GM12878 (cell line): ENCODE measurements around the gene CCL4. TPM values are rescaled to one million over a fixed set of nuclear protein-coding genes. Genes with fewer than 3 reads are reported as not detected.

Experiments used
- CEBPB ChIP-seq, 2 experiments: fragments of 150-350 bp in 1 of 2; IDR thresholded peaks; 2 replicates each; pipeline ENCODE4 v1.6.1; 2012 to 2014; ENCODE audit warnings: low read depth in 2 of 2, low read length in 2 of 2, borderline replicate concordance in 1 of 2, inconsistent platforms in 1 of 2
- CREM ChIP-seq: IDR thresholded peaks from 2 replicates; pipeline ENCODE4 v1.6.1; 2014; ENCODE audit warnings: antibody characterized with exemption, low read depth
- EP300 ChIP-seq, 2 experiments: fragments of 150-350 bp in 1 of 2; IDR thresholded peaks; 2 replicates each; pipeline ENCODE4 v1.6.1; 2011 to 2012; ENCODE audit warnings: low read depth in 2 of 2, low read length in 2 of 2, borderline replicate concordance in 1 of 2, improper control_type of control experiment in 1 of 2, inconsistent platforms in 1 of 2; ENCODE audit not compliant: control insufficient read depth in 1 of 2
- FOXK2 ChIP-seq: fragments of 450-650 bp; IDR thresholded peaks from 2 replicates; pipeline ENCODE4 v1.6.1; 2017; ENCODE audit warnings: mild to moderate bottlenecking, moderate library complexity
- GATAD2B ChIP-seq: fragments of 450-650 bp; conservative IDR thresholded peaks from 2 replicates; pipeline ENCODE4 v1.6.1; 2017; ENCODE audit warnings: low read depth, mild to moderate bottlenecking, moderate library complexity
- HDGF ChIP-seq: fragments of 450-650 bp; IDR thresholded peaks from 2 replicates; pipeline ENCODE4 v1.6.1; 2016; ENCODE audit warnings: antibody characterized with exemption
- MYC ChIP-seq: IDR thresholded peaks from 2 replicates; pipeline ENCODE4 v1.6.1; 2011; ENCODE audit warnings: mild to moderate bottlenecking, low read length, moderate library complexity, inconsistent platforms; ENCODE audit not compliant: insufficient read depth, insufficient replicate concordance, insufficient read length, severe bottlenecking
- NFYB ChIP-seq: IDR thresholded peaks from 2 replicates; pipeline ENCODE4 v1.6.1; 2011; ENCODE audit warnings: low read depth, mild to moderate bottlenecking, low read length, improper control_type of control experiment, moderate library complexity; ENCODE audit not compliant: insufficient read depth
- NRF1 ChIP-seq: conservative IDR thresholded peaks from 2 replicates; pipeline ENCODE4 v1.6.1; 2011; ENCODE audit warnings: mild to moderate bottlenecking, low read depth, low read length, improper control_type of control experiment
- PBX3 ChIP-seq: IDR thresholded peaks from 2 replicates; pipeline ENCODE4 v1.6.1; 2011; ENCODE audit warnings: mild to moderate bottlenecking, low read depth, low read length, moderate library complexity; ENCODE audit not compliant: insufficient replicate concordance
- SMAD1 ChIP-seq: fragments of 450-650 bp; IDR thresholded peaks from 2 replicates; pipeline ENCODE4 v1.6.1; 2018; ENCODE audit warnings: mild to moderate bottlenecking, low read depth; ENCODE audit not compliant: partially characterized antibody
- WRNIP1 ChIP-seq: IDR thresholded peaks from 2 replicates; pipeline ENCODE4 v1.6.1; 2011; ENCODE audit warnings: low read depth, low read length, improper control_type of control experiment, borderline replicate concordance
- ZBTB4 ChIP-seq: fragments of 450-650 bp; formaldehyde crosslinking; IDR thresholded peaks from 2 replicates; pipeline ENCODE4 v1.4.0; 2022; ENCODE audit warnings: mild to moderate bottlenecking, moderate library complexity
- polyA plus RNA-seq, 11 experiments: library from polyadenylated mRNA; depleted of rRNA in 4 of 11; unstranded in 6 of 11; stranded (reverse) in 5 of 11; fragments of >200 nt; fragmentation: Nextera tagmentation in 4 of 11; fragmentation: Illumina TruSeq in 1 of 11; extraction: Ambion mirVana in 4 of 11; extraction: Trizol in 1 of 11; gene quantifications; 1 replicate in 1 of 11; 2 replicates in 10 of 11; pipeline versions ENCODE4 v1.2.1 to v1.2.3, GENCODE V29; 2011 to 2016; ENCODE audit warnings: inconsistent platforms in 2 of 11, missing spikeins in 2 of 11, low read depth in 1 of 11
- total RNA-seq, 4 experiments: library from RNA; depleted of rRNA in 3 of 4; stranded (reverse); fragments of >200 nt in 3 of 4; fragmentation: Illumina TruSeq in 1 of 4; extraction: Trizol in 1 of 4; gene quantifications; 2 replicates each; pipeline versions ENCODE4 v1.2.1 to v1.2.3, GENCODE V29; 2013 to 2021
- TF ChIP-seq, protein P1 (sequence below): fragments of 450-650 bp; IDR thresholded peaks from 2 replicates; pipeline ENCODE4 v1.6.1; 2017; ENCODE audit warnings: mild to moderate bottlenecking
- TF ChIP-seq, protein P2 (sequence below): fragments of 450-650 bp; IDR thresholded peaks from 2 replicates; pipeline ENCODE4 v1.6.1; 2017; ENCODE audit warnings: antibody characterized with exemption, mild to moderate bottlenecking, moderate library complexity

CCL4 gene
- total and polyA plus RNA-seq, 10 of the 15 experiments (the other 5 are each of a cell fraction or from before 2014, with no cell fraction given) = 18.7 to 741 (median 79.4) TPM

- TF ChIP-seq, protein P1, sequence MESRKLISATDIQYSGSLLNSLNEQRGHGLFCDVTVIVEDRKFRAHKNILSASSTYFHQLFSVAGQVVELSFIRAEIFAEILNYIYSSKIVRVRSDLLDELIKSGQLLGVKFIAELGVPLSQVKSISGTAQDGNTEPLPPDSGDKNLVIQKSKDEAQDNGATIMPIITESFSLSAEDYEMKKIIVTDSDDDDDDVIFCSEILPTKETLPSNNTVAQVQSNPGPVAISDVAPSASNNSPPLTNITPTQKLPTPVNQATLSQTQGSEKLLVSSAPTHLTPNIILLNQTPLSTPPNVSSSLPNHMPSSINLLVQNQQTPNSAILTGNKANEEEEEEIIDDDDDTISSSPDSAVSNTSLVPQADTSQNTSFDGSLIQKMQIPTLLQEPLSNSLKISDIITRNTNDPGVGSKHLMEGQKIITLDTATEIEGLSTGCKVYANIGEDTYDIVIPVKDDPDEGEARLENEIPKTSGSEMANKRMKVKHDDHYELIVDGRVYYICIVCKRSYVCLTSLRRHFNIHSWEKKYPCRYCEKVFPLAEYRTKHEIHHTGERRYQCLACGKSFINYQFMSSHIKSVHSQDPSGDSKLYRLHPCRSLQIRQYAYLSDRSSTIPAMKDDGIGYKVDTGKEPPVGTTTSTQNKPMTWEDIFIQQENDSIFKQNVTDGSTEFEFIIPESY = peak; percentile 59; the same call in 1 of the 2 replicates
- no peak for TF ChIP-seq ZBTB4 (CRISPR knock-in tag)
- no peak for TF ChIP-seq WRNIP1
- TF ChIP-seq GATAD2B = peak; percentile 68; the same call in 1 of the 2 replicates
- TF ChIP-seq, protein P2, sequence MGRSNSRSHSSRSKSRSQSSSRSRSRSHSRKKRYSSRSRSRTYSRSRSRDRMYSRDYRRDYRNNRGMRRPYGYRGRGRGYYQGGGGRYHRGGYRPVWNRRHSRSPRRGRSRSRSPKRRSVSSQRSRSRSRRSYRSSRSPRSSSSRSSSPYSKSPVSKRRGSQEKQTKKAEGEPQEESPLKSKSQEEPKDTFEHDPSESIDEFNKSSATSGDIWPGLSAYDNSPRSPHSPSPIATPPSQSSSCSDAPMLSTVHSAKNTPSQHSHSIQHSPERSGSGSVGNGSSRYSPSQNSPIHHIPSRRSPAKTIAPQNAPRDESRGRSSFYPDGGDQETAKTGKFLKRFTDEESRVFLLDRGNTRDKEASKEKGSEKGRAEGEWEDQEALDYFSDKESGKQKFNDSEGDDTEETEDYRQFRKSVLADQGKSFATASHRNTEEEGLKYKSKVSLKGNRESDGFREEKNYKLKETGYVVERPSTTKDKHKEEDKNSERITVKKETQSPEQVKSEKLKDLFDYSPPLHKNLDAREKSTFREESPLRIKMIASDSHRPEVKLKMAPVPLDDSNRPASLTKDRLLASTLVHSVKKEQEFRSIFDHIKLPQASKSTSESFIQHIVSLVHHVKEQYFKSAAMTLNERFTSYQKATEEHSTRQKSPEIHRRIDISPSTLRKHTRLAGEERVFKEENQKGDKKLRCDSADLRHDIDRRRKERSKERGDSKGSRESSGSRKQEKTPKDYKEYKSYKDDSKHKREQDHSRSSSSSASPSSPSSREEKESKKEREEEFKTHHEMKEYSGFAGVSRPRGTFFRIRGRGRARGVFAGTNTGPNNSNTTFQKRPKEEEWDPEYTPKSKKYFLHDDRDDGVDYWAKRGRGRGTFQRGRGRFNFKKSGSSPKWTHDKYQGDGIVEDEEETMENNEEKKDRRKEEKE = no peak
- no peak for TF ChIP-seq SMAD1
- TF ChIP-seq NRF1 = no peak
- TF ChIP-seq MYC = no peak
- TF ChIP-seq NFYB = no peak
- TF ChIP-seq CREM = no peak
- no peak for TF ChIP-seq PBX3
- TF ChIP-seq FOXK2 = no peak
- peak; percentile 82 to 94; a peak in 3 of 4 replicates for TF ChIP-seq EP300 (IDR thresholded peaks at IDR 0.05; ENCODE audit: borderline replicate concordance in 1 of 2, control insufficient read depth in 1 of 2, low read depth in 2 of 2, low read length in 2 of 2)
- TF ChIP-seq HDGF = peak; percentile 79
- TF ChIP-seq CEBPB (IDR thresholded peaks at IDR 0.05; ENCODE audit: borderline replicate concordance in 1 of 2, low read depth in 2 of 2, low read length in 2 of 2) = no peak
These were observed 31.1 kb upstream of the CCL4 start (continued) for GRCh38 chr17:36072431-36073121.
